ENCODE measurements around the gene QSOX2.

- TF ChIP-seq POLR2A (IDR thresholded peaks at IDR 0.05) (no peak), CTCF (IDR thresholded peaks at IDR 0.05) (no peak)
Observed at GRCh38 chr9:136182850-136183422, 62.7 kb downstream of the QSOX2 start.
